Skeletal muscle satellite cell (primary cell): ENCODE data around the gene UBXN10.

Experiments
- H3K27me3 ChIP-seq: 2 replicates; pipeline ENCODE4 v1.7.0; 2013; ENCODE audit warnings: low read length; ENCODE audit not compliant: control insufficient read depth, insufficient read depth
- H3K36me3 ChIP-seq: 2 replicates; pipeline ENCODE4 v1.7.0; 2013; ENCODE audit warnings: mild to moderate bottlenecking, control low read depth, low read length; ENCODE audit not compliant: insufficient read depth
- H3K4me1 ChIP-seq: 2 replicates; pipeline ENCODE4 v1.7.0; 2013; ENCODE audit warnings: low read length; ENCODE audit not compliant: control insufficient read depth, insufficient read depth
- H3K4me2 ChIP-seq: 2 replicates; pipeline ENCODE4 v1.7.0; 2013; ENCODE audit warnings: mild to moderate bottlenecking, low read length
- H3K4me3 ChIP-seq: 2 replicates; pipeline ENCODE4 v1.7.0; 2013; ENCODE audit warnings: low read length
- H3K9ac ChIP-seq: 2 replicates; pipeline ENCODE4 v1.7.0; 2013; ENCODE audit warnings: mild to moderate bottlenecking, low read depth, low read length, moderate library complexity
- H3K9me3 ChIP-seq: replicated peaks from 2 replicates; pipeline ENCODE4 v1.7.0; 2013; ENCODE audit warnings: mild to moderate bottlenecking, control low read depth, low read length

The UBXN10 gene

GRCh38 chr1:20197329-20197791 lies 11.5 kb downstream of the UBXN10 start:
- H3K4me3 ChIP-seq: no peak overlapping the region
- no peaks in the 10 kb centered on the region for H3K4me1 ChIP-seq
- H3K36me3 ChIP-seq: no peaks in the 10 kb centered on the region
- H3K27me3 ChIP-seq: peaks cover 55% of the 10 kb centered on the region
- H3K9ac ChIP-seq: no peak overlapping the region
- no peak overlapping the region for H3K4me2 ChIP-seq
- no peaks in the 10 kb centered on the region for H3K9me3 ChIP-seq

GRCh38 chr1:20198296-20198695 lies 12.4 kb downstream of the UBXN10 start:
- H3K9me3 ChIP-seq: no peaks in the 10 kb centered on the region
- peaks cover 54% of the 10 kb centered on the region for H3K27me3 ChIP-seq
- no peaks in the 10 kb centered on the region for H3K36me3 ChIP-seq
- H3K4me3 ChIP-seq: no peak overlapping the region
- H3K4me2 ChIP-seq: no peak overlapping the region
- H3K4me1 ChIP-seq: no peaks in the 10 kb centered on the region
- H3K9ac ChIP-seq: no peak overlapping the region

DNA sequence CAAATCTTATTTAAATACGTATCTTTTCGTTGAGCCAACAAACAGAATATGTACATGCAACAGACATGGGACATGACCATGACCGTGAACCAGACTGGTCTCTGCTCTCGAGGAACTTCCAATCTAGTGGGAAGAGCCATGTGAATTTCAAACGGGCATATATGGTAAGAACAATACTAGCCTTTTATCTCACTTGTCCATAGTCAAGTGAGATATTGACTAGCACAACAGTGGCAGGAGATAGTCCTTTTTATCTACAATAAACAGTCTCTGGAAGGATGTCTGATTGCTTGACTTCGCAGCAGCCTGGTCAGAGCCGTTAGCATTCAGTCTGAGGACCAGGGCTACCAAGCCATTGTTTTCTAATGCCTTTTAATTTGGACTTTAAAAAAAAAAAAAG lies 13.0 kb downstream of the UBXN10 start:
- Histone ChIP-seq H3K9me3 (no peaks in the 10 kb centered on the region), H3K36me3 (no peaks in the 10 kb centered on the region), H3K27me3 (peaks cover 50% of the 10 kb centered on the region), H3K4me2 (no peak overlapping the region), H3K9ac (no peak overlapping the region), H3K4me1 (no peaks in the 10 kb centered on the region), H3K4me3 (no peak overlapping the region)

GRCh38 chr1:20199403-20199802 lies 13.5 kb downstream of the UBXN10 start:
- Histone ChIP-seq H3K36me3 (no peaks in the 10 kb centered on the region), H3K4me1 (no peaks in the 10 kb centered on the region), H3K27me3 (peaks cover 45% of the 10 kb centered on the region), H3K9ac (no peak overlapping the region), H3K4me2 (no peak overlapping the region), H3K4me3 (no peak overlapping the region), H3K9me3 (no peaks in the 10 kb centered on the region)

DNA sequence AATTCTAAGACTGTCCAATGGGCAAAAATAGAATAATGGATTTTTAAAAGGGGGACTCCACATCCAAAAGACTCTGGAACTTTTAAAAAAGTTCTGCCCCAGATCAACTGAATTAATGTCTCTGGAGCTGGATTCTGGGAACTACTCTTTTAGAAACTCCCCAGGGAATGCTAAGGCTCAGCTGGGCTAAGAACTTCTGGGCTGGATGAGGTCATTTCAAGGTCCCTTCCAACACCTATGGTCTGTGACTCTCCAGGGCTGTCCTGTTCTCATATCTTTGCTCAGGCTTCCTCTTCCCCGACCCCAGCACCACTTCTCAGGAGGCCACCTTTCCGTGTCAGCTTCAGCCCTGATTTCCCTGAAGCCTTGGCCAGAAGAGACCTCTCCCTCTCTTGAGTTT lies 13.9 kb downstream of the UBXN10 start:
- H3K4me1 ChIP-seq: no peaks in the 10 kb centered on the region
- no peak overlapping the region for H3K9ac ChIP-seq
- no peaks in the 10 kb centered on the region for H3K36me3 ChIP-seq
- peaks cover 43% of the 10 kb centered on the region for H3K27me3 ChIP-seq
- H3K9me3 ChIP-seq: no peaks in the 10 kb centered on the region
- H3K4me3 ChIP-seq: no peak overlapping the region
- H3K4me2 ChIP-seq: no peak overlapping the region

GRCh38 chr1:20200966-20201365 lies 15.1 kb downstream of the UBXN10 start:
- H3K36me3 ChIP-seq: no peaks in the 10 kb centered on the region
- H3K27me3 ChIP-seq: peaks cover 40% of the 10 kb centered on the region
- H3K4me1 ChIP-seq: no peaks in the 10 kb centered on the region
- H3K4me2 ChIP-seq: no peak overlapping the region
- H3K9me3 ChIP-seq: no peaks in the 10 kb centered on the region
- H3K9ac ChIP-seq: no peak overlapping the region
- H3K4me3 ChIP-seq: no peak overlapping the region

GRCh38 chr1:20202166-20202565 lies 16.3 kb downstream of the UBXN10 start:
- Histone ChIP-seq H3K27me3 (peaks cover 44% of the 10 kb centered on the region), H3K9ac (no peak overlapping the region), H3K9me3 (no peaks in the 10 kb centered on the region), H3K4me1 (no peaks in the 10 kb centered on the region), H3K4me2 (no peak overlapping the region), H3K4me3 (no peak overlapping the region), H3K36me3 (no peaks in the 10 kb centered on the region)

- Histone ChIP-seq H3K27me3 (peaks cover 41% of the 10 kb centered on the region), H3K4me3 (no peak overlapping the region), H3K9me3 (no peaks in the 10 kb centered on the region), H3K4me1 (no peaks in the 10 kb centered on the region), H3K9ac (no peak overlapping the region), H3K36me3 (no peaks in the 10 kb centered on the region), H3K4me2 (no peak overlapping the region)
Measured at GRCh38 chr1:20207546-20207945, 21.6 kb downstream of the UBXN10 start.

GRCh38 chr1:20209471-20209870 lies 23.6 kb downstream of the UBXN10 start:
- peaks cover 35% of the 10 kb centered on the region for H3K27me3 ChIP-seq
- H3K9me3 ChIP-seq: no peaks in the 10 kb centered on the region
- H3K4me2 ChIP-seq: no peak overlapping the region
- no peaks in the 10 kb centered on the region for H3K36me3 ChIP-seq
- no peak overlapping the region for H3K9ac ChIP-seq
- no peaks in the 10 kb centered on the region for H3K4me1 ChIP-seq
- no peak overlapping the region for H3K4me3 ChIP-seq

DNA sequence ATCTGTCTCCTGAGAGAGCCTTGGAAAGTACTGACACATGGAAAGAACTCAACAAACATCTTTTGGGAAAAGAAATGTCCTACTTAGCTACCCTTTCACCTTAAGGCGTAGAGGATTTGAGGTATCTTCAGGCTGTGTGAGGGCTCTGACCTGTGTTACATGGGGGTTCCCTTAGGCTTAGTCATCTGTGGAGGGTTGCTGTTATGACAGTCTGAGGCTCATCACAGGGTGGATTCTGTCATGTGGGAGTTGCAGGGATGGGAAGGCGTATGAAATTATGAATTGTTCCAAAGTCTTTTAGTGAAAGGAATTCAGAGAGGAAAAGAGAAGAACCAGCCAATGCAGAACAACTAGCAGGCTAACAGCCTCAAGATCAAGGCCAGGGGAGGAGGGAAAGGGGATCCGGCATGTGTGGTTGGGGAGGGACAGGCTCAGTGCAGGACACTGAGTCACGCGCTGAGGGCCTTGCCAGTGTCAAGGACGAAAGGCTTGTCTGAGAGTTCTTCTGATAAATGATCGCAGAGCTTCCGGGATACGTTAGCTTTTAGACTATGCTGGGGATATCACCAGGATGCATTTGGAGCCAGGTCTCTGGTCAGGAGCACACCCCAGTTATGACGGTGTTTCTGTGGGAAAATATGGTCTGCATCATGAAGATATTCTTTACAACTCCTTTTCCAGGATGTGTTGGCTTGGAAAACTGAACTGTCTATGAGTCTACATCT lies 25.0 kb downstream of the UBXN10 start:
- H3K9ac ChIP-seq: no peak overlapping the region
- no peaks in the 10 kb centered on the region for H3K9me3 ChIP-seq
- H3K4me1 ChIP-seq: no peaks in the 10 kb centered on the region
- no peak overlapping the region for H3K4me2 ChIP-seq
- H3K36me3 ChIP-seq: no peaks in the 10 kb centered on the region
- no peak overlapping the region for H3K4me3 ChIP-seq
- peaks cover 50% of the 10 kb centered on the region for H3K27me3 ChIP-seq

GRCh38 chr1:20211511-20211931 lies 25.6 kb downstream of the UBXN10 start:
- Histone ChIP-seq H3K9ac (no peak overlapping the region), H3K9me3 (no peaks in the 10 kb centered on the region), H3K4me3 (no peak overlapping the region), H3K27me3 (peaks cover 52% of the 10 kb centered on the region), H3K4me1 (no peaks in the 10 kb centered on the region), H3K36me3 (no peaks in the 10 kb centered on the region), H3K4me2 (no peak overlapping the region)

- no peaks in the 10 kb centered on the region for H3K36me3 ChIP-seq
- H3K4me3 ChIP-seq: no peak overlapping the region
- no peaks in the 10 kb centered on the region for H3K9me3 ChIP-seq
- no peak overlapping the region for H3K9ac ChIP-seq
- peaks cover 49% of the 10 kb centered on the region for H3K27me3 ChIP-seq
- H3K4me2 ChIP-seq: no peak overlapping the region
- no peaks in the 10 kb centered on the region for H3K4me1 ChIP-seq
Measured at GRCh38 chr1:20212085-20212684, 26.3 kb downstream of the UBXN10 start.
